Measurements from ENCODE around the gene RAD21L1.

Gene RAD21L1

GRCh38 chr20:1225783-1226654 lies at the start of gene RAD21L1:
RAD21L1 (plus strand) TSS chr20:1226044; CDS start chr20:1228454, 2,410 bp downstream.
- no peak for DNase-seq

- DNase-seq = no peak
Measured at GRCh38 chr20:1177680-1178079, 48.2 kb upstream of the RAD21L1 start.

GRCh38 chr20:1178103-1178502 lies 47.7 kb upstream of the RAD21L1 start:
- no peak for DNase-seq

GRCh38 chr20:1178623-1179022 lies 47.2 kb upstream of the RAD21L1 start:
- DNase-seq = no peak

GRCh38 chr20:1180949-1181348 lies 44.9 kb upstream of the RAD21L1 start:
- DNase-seq = no peak

- no peak for DNase-seq
Measured at GRCh38 chr20:1182106-1182505, 43.7 kb upstream of the RAD21L1 start.

- DNase-seq = no peak
Measured at GRCh38 chr20:1183153-1183552, 42.7 kb upstream of the RAD21L1 start.

GRCh38 chr20:1184260-1184637 lies 41.6 kb upstream of the RAD21L1 start:
- no peak for DNase-seq

- no peak for DNase-seq
Measured at GRCh38 chr20:1184638-1185315, 41.1 kb upstream of the RAD21L1 start, which contains the start of gene TMEM74B. TMEM74B (minus strand) TSS chr20:1184981; CDS start chr20:1183801, 1,180 bp downstream.

GRCh38 chr20:1185316-1185741 lies 40.5 kb upstream of the RAD21L1 start:
- no peak for DNase-seq

- DNase-seq = no peak
Measured at GRCh38 chr20:1185790-1186334, 40.0 kb upstream of the RAD21L1 start.

- DNase-seq = no peak
Measured at GRCh38 chr20:1186367-1186991, 39.4 kb upstream of the RAD21L1 start.

- no peak for DNase-seq
Measured at GRCh38 chr20:1187605-1188171, 38.2 kb upstream of the RAD21L1 start.

GRCh38 chr20:1188347-1188746 lies 37.5 kb upstream of the RAD21L1 start:
- no peak for DNase-seq

- DNase-seq = no peak
Measured at GRCh38 chr20:1189827-1190226, 36.0 kb upstream of the RAD21L1 start.

- no peak for DNase-seq
Measured at GRCh38 chr20:1190847-1191246, 35.0 kb upstream of the RAD21L1 start.

GRCh38 chr20:1191299-1191698 lies 34.5 kb upstream of the RAD21L1 start:
- DNase-seq = no peak

GRCh38 chr20:1195226-1195625 lies 30.6 kb upstream of the RAD21L1 start:
- DNase-seq = no peak

GRCh38 chr20:1196634-1197033 lies 29.2 kb upstream of the RAD21L1 start:
- DNase-seq = no peak

GRCh38 chr20:1197801-1198200 lies 28.0 kb upstream of the RAD21L1 start:
- DNase-seq = no peak

- no peak for DNase-seq
Measured at GRCh38 chr20:1198751-1199150, 27.1 kb upstream of the RAD21L1 start.

GRCh38 chr20:1199212-1199873 lies 26.5 kb upstream of the RAD21L1 start:
- DNase-seq = no peak
